Liver (tissue), 9 donors: ENCODE data around the gene GBGT1. TPM values are rescaled to one million over a fixed set of nuclear protein-coding genes. Genes with fewer than 3 reads are reported as not detected.

Experiments
- DNase-seq: peaks from one replicate; pipeline ENCODE4 v3.0.0-alpha.2; 2017; ENCODE audit warnings: low spot score
- H3K27ac ChIP-seq, 2 donors: one replicate each; pipeline ENCODE4 v1.7.0; 2013; ENCODE audit warnings: inconsistent platforms in 2 of 2, low read length in 2 of 2, control low read depth in 1 of 2, low read depth in 1 of 2, mild to moderate bottlenecking in 1 of 2
- H3K27me3 ChIP-seq, 4 donors: one replicate each; pipeline versions ENCODE4 v1.6.1 to v1.7.0; 2013; ENCODE audit warnings: low read length in 3 of 4, inconsistent platforms in 1 of 4, mild to moderate bottlenecking in 1 of 4, moderate library complexity in 1 of 4; ENCODE audit not compliant: control insufficient read depth in 4 of 4, insufficient read depth in 4 of 4
- H3K36me3 ChIP-seq, 4 donors: one replicate each; pipeline versions ENCODE4 v1.6.1 to v1.7.0; 2013; ENCODE audit warnings: low read length in 3 of 4, mild to moderate bottlenecking in 3 of 4, low read depth in 1 of 4, moderate library complexity in 1 of 4; ENCODE audit not compliant: control insufficient read depth in 4 of 4, insufficient read depth in 3 of 4
- H3K4me1 ChIP-seq, 4 donors: one replicate each; pipeline versions ENCODE4 v1.6.1 to v1.7.0; 2013; ENCODE audit warnings: low read length in 3 of 4, mild to moderate bottlenecking in 3 of 4, moderate library complexity in 1 of 4; ENCODE audit not compliant: control insufficient read depth in 4 of 4, insufficient read depth in 4 of 4
- H3K4me3 ChIP-seq, 3 donors: one replicate each; pipeline versions ENCODE4 v1.6.1 to v1.7.0; 2013; ENCODE audit warnings: low read length in 3 of 3, control low read depth in 1 of 3, low read depth in 1 of 3, mild to moderate bottlenecking in 1 of 3
- H3K9ac ChIP-seq, 2 donors: one replicate each; pipeline ENCODE4 v1.7.0; 2013; ENCODE audit warnings: low read length in 2 of 2, mild to moderate bottlenecking in 2 of 2, moderate library complexity in 2 of 2, control low read depth in 1 of 2, low read depth in 1 of 2
- H3K9me3 ChIP-seq, 4 donors: one replicate each; pipeline versions ENCODE4 v1.6.1 to v1.7.0; 2013; ENCODE audit warnings: low read length in 3 of 4; ENCODE audit not compliant: control insufficient read depth in 4 of 4
- EGR1 ChIP-seq, 2 donors: IDR thresholded peaks; 2 replicates each; pipeline ENCODE4 v1.6.1; 2016 to 2018; ENCODE audit warnings: antibody characterized with exemption in 2 of 2, low read depth in 2 of 2
- FOXA1 ChIP-seq: IDR thresholded peaks from 2 replicates; pipeline ENCODE4 v1.6.1; 2016; ENCODE audit warnings: antibody characterized with exemption
- FOXA2 ChIP-seq: IDR thresholded peaks from 2 replicates; pipeline ENCODE4 v1.6.1; 2016; ENCODE audit warnings: antibody characterized with exemption
- GABPA ChIP-seq, 2 donors: IDR thresholded peaks in 1 of 2; conservative IDR thresholded peaks in 1 of 2; 2 replicates each; pipeline ENCODE4 v1.6.1; 2016; ENCODE audit warnings: antibody characterized with exemption in 2 of 2, mild to moderate bottlenecking in 1 of 2, moderate library complexity in 1 of 2
- HNF4A ChIP-seq, 2 donors: conservative IDR thresholded peaks; 2 replicates each; pipeline ENCODE4 v1.6.1; 2016; ENCODE audit warnings: antibody characterized with exemption in 2 of 2, mild to moderate bottlenecking in 2 of 2
- HNF4G ChIP-seq: IDR thresholded peaks from 2 replicates; pipeline ENCODE4 v1.6.1; 2016; ENCODE audit warnings: antibody characterized with exemption
- JUND ChIP-seq, 2 donors: IDR thresholded peaks; 2 replicates each; pipeline ENCODE4 v1.6.1; 2016; ENCODE audit warnings: antibody characterized with exemption in 2 of 2
- NR2F2 ChIP-seq: IDR thresholded peaks from 2 replicates; pipeline ENCODE4 v1.6.1; 2016; ENCODE audit warnings: antibody characterized with exemption
- RAD21 ChIP-seq, 2 donors: IDR thresholded peaks; 2 replicates each; pipeline ENCODE4 v1.6.1; 2016; ENCODE audit warnings: antibody characterized with exemption in 2 of 2, mild to moderate bottlenecking in 2 of 2
- RXRA ChIP-seq, 2 donors: IDR thresholded peaks; 2 replicates each; pipeline ENCODE4 v1.6.1; 2017 to 2018; ENCODE audit warnings: antibody characterized with exemption in 2 of 2, mild to moderate bottlenecking in 1 of 2
- SP1 ChIP-seq: IDR thresholded peaks from 2 replicates; pipeline ENCODE4 v1.6.1; 2018; ENCODE audit warnings: antibody characterized with exemption, mild to moderate bottlenecking
- TAF1 ChIP-seq: conservative IDR thresholded peaks from 2 replicates; pipeline ENCODE4 v1.6.1; 2016; ENCODE audit warnings: antibody characterized with exemption, mild to moderate bottlenecking
- WGBS: extraction: QIAGEN DNeasy Blood & Tissue Kit; methylation state at CpG from one replicate; pipeline ENCODE4 v1.1.7; 2013; 5-methylcytosine and 5-hydroxymethylcytosine counted together
- polyA plus RNA-seq, 2 donors: library from polyadenylated mRNA; stranded (reverse) in 1 of 2; unstranded in 1 of 2; fragments of 200-250 nt in 1 of 2; fragments of >200 nt in 1 of 2; fragmentation: Nextera tagmentation in 1 of 2; extraction: Ambion mirVana in 1 of 2; gene quantifications; one replicate each; pipeline versions ENCODE4 v1.2.1 to v1.2.3, GENCODE V29; 2013 to 2015
- total RNA-seq, 2 donors: library from RNA; depleted of rRNA; stranded (reverse); fragments of >200 nt; gene quantifications; one replicate each; pipeline ENCODE4 v1.2.3, GENCODE V29; 2014
- TF ChIP-seq, protein P1 (sequence below): fragments of 150-350 bp; IDR thresholded peaks from 2 replicates; pipeline ENCODE4 v1.5.1; 2017; ENCODE audit warnings: improper control_type of control experiment, low read depth, low read length; ENCODE audit not compliant: missing input control
- TF ChIP-seq, protein P2 (sequence below): IDR thresholded peaks from 2 replicates; pipeline ENCODE4 v1.6.1; 2016; ENCODE audit warnings: antibody characterized with exemption
- TF ChIP-seq, protein P3 (sequence below): IDR thresholded peaks from 2 replicates; pipeline ENCODE4 v1.6.1; 2016; ENCODE audit warnings: antibody characterized with exemption, mild to moderate bottlenecking
- TF ChIP-seq, protein P4 (sequence below): IDR thresholded peaks from 2 replicates; pipeline ENCODE4 v1.6.1; 2016; ENCODE audit warnings: antibody characterized with exemption
- TF ChIP-seq, protein P5 (sequence below): IDR thresholded peaks from 2 replicates; pipeline ENCODE4 v1.6.1; 2016; ENCODE audit warnings: antibody characterized with exemption
- donor health status: healthy.
- donor health status: healthy.
- donor health status: healthy.
- donor health status: healthy.
- donor health status: healthy.

The GBGT1 gene
- total and polyA plus RNA-seq, 4 donors = 0.33 to 25.7 (median 2.3) TPM

DNA sequence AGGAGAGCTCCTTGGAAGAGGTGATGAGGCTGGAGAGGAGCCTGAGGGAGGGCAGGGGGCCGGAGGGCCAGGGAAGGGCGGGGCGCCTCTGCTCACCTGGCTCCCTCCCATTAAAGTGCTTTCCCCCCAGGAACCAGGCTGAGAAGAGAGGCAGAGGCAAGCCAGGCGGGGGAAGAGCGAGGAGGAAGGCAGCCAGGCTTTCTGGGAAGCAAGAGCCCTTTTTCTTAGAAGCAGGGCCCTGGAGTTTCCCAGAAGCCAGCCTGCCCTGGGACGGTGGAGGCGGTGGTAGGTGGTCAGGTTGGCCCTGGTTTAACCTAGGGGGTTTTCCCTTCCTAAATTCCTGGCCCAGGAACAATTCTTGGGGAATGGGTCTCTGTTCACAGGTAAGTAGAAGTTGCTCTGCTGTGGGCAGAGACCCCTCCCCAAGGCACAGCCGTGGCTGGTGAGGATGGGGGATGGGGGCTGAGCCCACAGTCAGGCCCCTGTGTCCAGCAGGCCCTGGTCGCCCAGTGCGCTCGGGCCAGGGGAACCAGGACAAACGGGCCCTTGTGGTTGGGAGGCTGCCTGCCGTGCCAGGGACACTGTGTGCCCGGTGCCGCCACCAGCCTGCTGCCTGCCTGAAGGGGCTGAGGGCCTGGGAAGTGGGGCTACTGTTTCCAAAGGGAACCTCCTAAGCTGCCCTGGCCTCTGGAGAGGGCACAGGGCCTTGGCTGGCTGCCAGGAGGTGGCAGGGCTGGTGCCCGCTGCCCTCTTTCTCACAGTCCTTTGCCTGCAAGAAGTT is 26.1 kb downstream of the GBGT1 start:
- 90% methylated on average over 16 of the region's 16 CpGs for WGBS
- TF ChIP-seq, protein P1, sequence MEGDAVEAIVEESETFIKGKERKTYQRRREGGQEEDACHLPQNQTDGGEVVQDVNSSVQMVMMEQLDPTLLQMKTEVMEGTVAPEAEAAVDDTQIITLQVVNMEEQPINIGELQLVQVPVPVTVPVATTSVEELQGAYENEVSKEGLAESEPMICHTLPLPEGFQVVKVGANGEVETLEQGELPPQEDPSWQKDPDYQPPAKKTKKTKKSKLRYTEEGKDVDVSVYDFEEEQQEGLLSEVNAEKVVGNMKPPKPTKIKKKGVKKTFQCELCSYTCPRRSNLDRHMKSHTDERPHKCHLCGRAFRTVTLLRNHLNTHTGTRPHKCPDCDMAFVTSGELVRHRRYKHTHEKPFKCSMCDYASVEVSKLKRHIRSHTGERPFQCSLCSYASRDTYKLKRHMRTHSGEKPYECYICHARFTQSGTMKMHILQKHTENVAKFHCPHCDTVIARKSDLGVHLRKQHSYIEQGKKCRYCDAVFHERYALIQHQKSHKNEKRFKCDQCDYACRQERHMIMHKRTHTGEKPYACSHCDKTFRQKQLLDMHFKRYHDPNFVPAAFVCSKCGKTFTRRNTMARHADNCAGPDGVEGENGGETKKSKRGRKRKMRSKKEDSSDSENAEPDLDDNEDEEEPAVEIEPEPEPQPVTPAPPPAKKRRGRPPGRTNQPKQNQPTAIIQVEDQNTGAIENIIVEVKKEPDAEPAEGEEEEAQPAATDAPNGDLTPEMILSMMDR = no peak
- TF ChIP-seq TAF1 (no peak), JUND (IDR thresholded peaks at IDR 0.05) (no peak), FOXA2 (no peak), NR2F2 (no peak), HNF4A (conservative IDR thresholded peaks at IDR 0.05) (no peak), SP1 (no peak), HNF4G (no peak), RXRA (IDR thresholded peaks at IDR 0.05) (no peak), FOXA1 (no peak), GABPA (IDR thresholded peaks at IDR 0.05 in 1 of 2, conservative IDR thresholded peaks at IDR 0.05 in 1 of 2) (no peak), EGR1 (IDR thresholded peaks at IDR 0.05; ENCODE audit: low read depth in 2 of 2) (no peak), RAD21 (IDR thresholded peaks at IDR 0.05) (no peak)
- TF ChIP-seq, protein P2, sequence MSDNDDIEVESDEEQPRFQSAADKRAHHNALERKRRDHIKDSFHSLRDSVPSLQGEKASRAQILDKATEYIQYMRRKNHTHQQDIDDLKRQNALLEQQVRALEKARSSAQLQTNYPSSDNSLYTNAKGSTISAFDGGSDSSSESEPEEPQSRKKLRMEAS = no peak
- TF ChIP-seq, protein P3, sequence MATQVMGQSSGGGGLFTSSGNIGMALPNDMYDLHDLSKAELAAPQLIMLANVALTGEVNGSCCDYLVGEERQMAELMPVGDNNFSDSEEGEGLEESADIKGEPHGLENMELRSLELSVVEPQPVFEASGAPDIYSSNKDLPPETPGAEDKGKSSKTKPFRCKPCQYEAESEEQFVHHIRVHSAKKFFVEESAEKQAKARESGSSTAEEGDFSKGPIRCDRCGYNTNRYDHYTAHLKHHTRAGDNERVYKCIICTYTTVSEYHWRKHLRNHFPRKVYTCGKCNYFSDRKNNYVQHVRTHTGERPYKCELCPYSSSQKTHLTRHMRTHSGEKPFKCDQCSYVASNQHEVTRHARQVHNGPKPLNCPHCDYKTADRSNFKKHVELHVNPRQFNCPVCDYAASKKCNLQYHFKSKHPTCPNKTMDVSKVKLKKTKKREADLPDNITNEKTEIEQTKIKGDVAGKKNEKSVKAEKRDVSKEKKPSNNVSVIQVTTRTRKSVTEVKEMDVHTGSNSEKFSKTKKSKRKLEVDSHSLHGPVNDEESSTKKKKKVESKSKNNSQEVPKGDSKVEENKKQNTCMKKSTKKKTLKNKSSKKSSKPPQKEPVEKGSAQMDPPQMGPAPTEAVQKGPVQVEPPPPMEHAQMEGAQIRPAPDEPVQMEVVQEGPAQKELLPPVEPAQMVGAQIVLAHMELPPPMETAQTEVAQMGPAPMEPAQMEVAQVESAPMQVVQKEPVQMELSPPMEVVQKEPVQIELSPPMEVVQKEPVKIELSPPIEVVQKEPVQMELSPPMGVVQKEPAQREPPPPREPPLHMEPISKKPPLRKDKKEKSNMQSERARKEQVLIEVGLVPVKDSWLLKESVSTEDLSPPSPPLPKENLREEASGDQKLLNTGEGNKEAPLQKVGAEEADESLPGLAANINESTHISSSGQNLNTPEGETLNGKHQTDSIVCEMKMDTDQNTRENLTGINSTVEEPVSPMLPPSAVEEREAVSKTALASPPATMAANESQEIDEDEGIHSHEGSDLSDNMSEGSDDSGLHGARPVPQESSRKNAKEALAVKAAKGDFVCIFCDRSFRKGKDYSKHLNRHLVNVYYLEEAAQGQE = no peak
- TF ChIP-seq, protein P4, sequence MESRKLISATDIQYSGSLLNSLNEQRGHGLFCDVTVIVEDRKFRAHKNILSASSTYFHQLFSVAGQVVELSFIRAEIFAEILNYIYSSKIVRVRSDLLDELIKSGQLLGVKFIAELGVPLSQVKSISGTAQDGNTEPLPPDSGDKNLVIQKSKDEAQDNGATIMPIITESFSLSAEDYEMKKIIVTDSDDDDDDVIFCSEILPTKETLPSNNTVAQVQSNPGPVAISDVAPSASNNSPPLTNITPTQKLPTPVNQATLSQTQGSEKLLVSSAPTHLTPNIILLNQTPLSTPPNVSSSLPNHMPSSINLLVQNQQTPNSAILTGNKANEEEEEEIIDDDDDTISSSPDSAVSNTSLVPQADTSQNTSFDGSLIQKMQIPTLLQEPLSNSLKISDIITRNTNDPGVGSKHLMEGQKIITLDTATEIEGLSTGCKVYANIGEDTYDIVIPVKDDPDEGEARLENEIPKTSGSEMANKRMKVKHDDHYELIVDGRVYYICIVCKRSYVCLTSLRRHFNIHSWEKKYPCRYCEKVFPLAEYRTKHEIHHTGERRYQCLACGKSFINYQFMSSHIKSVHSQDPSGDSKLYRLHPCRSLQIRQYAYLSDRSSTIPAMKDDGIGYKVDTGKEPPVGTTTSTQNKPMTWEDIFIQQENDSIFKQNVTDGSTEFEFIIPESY = no peak
- TF ChIP-seq, protein P5, sequence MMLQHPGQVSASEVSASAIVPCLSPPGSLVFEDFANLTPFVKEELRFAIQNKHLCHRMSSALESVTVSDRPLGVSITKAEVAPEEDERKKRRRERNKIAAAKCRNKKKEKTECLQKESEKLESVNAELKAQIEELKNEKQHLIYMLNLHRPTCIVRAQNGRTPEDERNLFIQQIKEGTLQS = no peak

More for the DNA sequence above, 26.1 kb downstream of the GBGT1 start:
- Histone ChIP-seq H3K9ac (no peak overlapping the region), H3K9me3 (no peaks in the 10 kb centered on the region), H3K27ac (no peak overlapping the region), H3K4me3 (no peak overlapping the region), H3K36me3 (no peaks in the 10 kb centered on the region), H3K4me1 (peaks cover 7 to 27% (median 16%) of the 10 kb centered on the region in 4 donors), H3K27me3 (no peaks in the 10 kb centered on the region)
- DNase-seq = no peak
